GM18505 (cell line): ENCODE results near the gene SPATA32.

Experiments used
- ATAC-seq: cut with Tn5 transposase; IDR thresholded peaks from one replicate; pipeline ENCODE4 v1.9.1; 2021; ENCODE audit not compliant: unreplicated experiment
- POLR2A ChIP-seq: IDR thresholded peaks from 4 replicates; pipeline ENCODE4 v1.6.1; 2011; ENCODE audit warnings: borderline replicate concordance; ENCODE audit not compliant: insufficient read depth, insufficient read length; ENCODE audit errors: extremely low read depth

Gene SPATA32

GRCh38 chr17:45235416-45236281 is 26.2 kb downstream of the SPATA32 start:
- no peak for TF ChIP-seq POLR2A
- no peak for ATAC-seq

- TF ChIP-seq POLR2A: no peak
- no peak for ATAC-seq
Measured at GRCh38 chr17:45234641-45235415, 27.1 kb downstream of the SPATA32 start.

- no peak for ATAC-seq
- no peak for TF ChIP-seq POLR2A
Measured at GRCh38 chr17:45233423-45233924, 28.4 kb downstream of the SPATA32 start.

- no peak for ATAC-seq
- no peak for TF ChIP-seq POLR2A
Measured at GRCh38 chr17:45232514-45233422, 29.1 kb downstream of the SPATA32 start.

GRCh38 chr17:45231481-45232116 is 30.3 kb downstream of the SPATA32 start:
- no peak for TF ChIP-seq POLR2A

GRCh38 chr17:45230787-45231480 is 31.0 kb downstream of the SPATA32 start:
- no peak for ATAC-seq
- TF ChIP-seq POLR2A: no peak

More at GRCh38 chr17:45231481-45232116, 30.3 kb downstream of the SPATA32 start:
- no peak for ATAC-seq

- no peak for TF ChIP-seq POLR2A
- ATAC-seq: no peak
Measured at GRCh38 chr17:45230410-45230786, 31.5 kb downstream of the SPATA32 start.

- ATAC-seq: no peak
- peak; percentile 10 for TF ChIP-seq POLR2A
Measured at GRCh38 chr17:45229681-45230409, 32.0 kb downstream of the SPATA32 start.

GRCh38 chr17:45228763-45229539 is 32.9 kb downstream of the SPATA32 start:
- ATAC-seq: no peak

GRCh38 chr17:45227926-45228762 is 33.8 kb downstream of the SPATA32 start:
- ATAC-seq: no peak
- peak; percentile 46 for TF ChIP-seq POLR2A

More at GRCh38 chr17:45228763-45229539, 32.9 kb downstream of the SPATA32 start:
- peak; percentile 40 for TF ChIP-seq POLR2A
